Lung (tissue), 12 donors: Measurements from ENCODE around the gene FALEC. TPM values are rescaled to one million over a fixed set of nuclear protein-coding genes. Genes with fewer than 3 reads are reported as not detected.
A peak's percentile ranks its signal among the peaks of the same experiment; 100 is the strongest.

Experiments used
- ATAC-seq: fragments of 200-7000 bp; cut with Tn5 transposase; one replicate; pipeline ENCODE4 v1.9.1; 2020; ENCODE audit warnings: moderate number of reproducible peaks; ENCODE audit not compliant: insufficient read depth, low FRiP score
- DNase-seq, 3 donors: peaks; one replicate each; pipeline ENCODE4 v3.0.0-alpha.2; 2013 to 2017
- H3K27ac ChIP-seq, 2 donors: one replicate each; pipeline ENCODE4 v1.5.1; 2013; ENCODE audit warnings: mild to moderate bottlenecking in 2 of 2, moderate library complexity in 2 of 2, control low read depth in 1 of 2, inconsistent platforms in 1 of 2, low read depth in 1 of 2, low read length in 1 of 2
- H3K27me3 ChIP-seq, 3 donors: one replicate each; pipeline ENCODE4 v1.5.1; 2013; ENCODE audit warnings: low read length in 2 of 3; ENCODE audit not compliant: control insufficient read depth in 3 of 3, insufficient read depth in 3 of 3
- H3K36me3 ChIP-seq, 4 donors: one replicate each; pipeline ENCODE4 v1.5.1; 2013; ENCODE audit warnings: low read length in 4 of 4, mild to moderate bottlenecking in 1 of 4, moderate library complexity in 1 of 4; ENCODE audit not compliant: control insufficient read depth in 4 of 4, insufficient read depth in 4 of 4
- H3K4me1 ChIP-seq, 5 donors: one replicate each; pipeline ENCODE4 v1.5.1; 2013; ENCODE audit warnings: low read length in 5 of 5, mild to moderate bottlenecking in 2 of 5, moderate library complexity in 1 of 5; ENCODE audit not compliant: control insufficient read depth in 5 of 5, insufficient read depth in 5 of 5
- H3K4me3 ChIP-seq: one replicate; pipeline ENCODE4 v1.5.1; 2013; ENCODE audit warnings: mild to moderate bottlenecking, control low read depth, moderate library complexity
- H3K9ac ChIP-seq, 2 donors: one replicate each; pipeline ENCODE4 v1.5.1; 2013; ENCODE audit warnings: low read length in 2 of 2, control low read depth in 1 of 2; ENCODE audit not compliant: insufficient read depth in 1 of 2
- H3K9me3 ChIP-seq, 4 donors: one replicate each; pipeline ENCODE4 v1.5.1; 2013; ENCODE audit warnings: low read length in 3 of 4, mild to moderate bottlenecking in 1 of 4, moderate library complexity in 1 of 4; ENCODE audit not compliant: control insufficient read depth in 4 of 4, insufficient read depth in 3 of 4
- WGBS, 2 donors: extraction: QIAGEN DNeasy Blood & Tissue Kit; methylation state at CpG; one replicate each; pipeline ENCODE4 v1.1.7; 2013; 5-methylcytosine and 5-hydroxymethylcytosine counted together
- polyA plus RNA-seq, 2 donors: library from polyadenylated mRNA; stranded (reverse); fragments of 200-250 nt; gene quantifications; one replicate each; pipeline ENCODE4 v1.2.1, GENCODE V29; 2013
- total RNA-seq, 2 donors: library from RNA; depleted of rRNA in 1 of 2; stranded (reverse); fragments of >200 nt in 1 of 2; gene quantifications; one replicate each; pipeline ENCODE4 v1.2.1, GENCODE V29; 2014 to 2021
- TF ChIP-seq, protein P1 (sequence below): IDR thresholded peaks from 2 replicates; pipeline ENCODE4 v1.5.1; 2012; ENCODE audit warnings: mild to moderate bottlenecking; ENCODE audit errors: control extremely low read depth, extremely low read depth
- donor health status: control.
- donor health status: control.
- donor health status: Bipolar disorder and iron deficiency.
- donor health status: healthy.
- donor health status: DM: yes; HTN: yes; CAD: no.

FALEC gene
- total and polyA plus RNA-seq, 4 donors = 0.09 TPM; not detected in 3

- no peaks in the 10 kb centered on the region for H3K9me3 ChIP-seq
- DNase-seq (no peak), ATAC-seq (no peak)
- H3K27me3 ChIP-seq = no peaks in the 10 kb centered on the region
- H3K27ac ChIP-seq = peak overlapping the region; percentile 53 to 84
- H3K36me3 ChIP-seq = no peaks in the 10 kb centered on the region
- no peak overlapping the region for H3K4me3 ChIP-seq
- H3K4me1 ChIP-seq = peaks cover 0 to 52% (median 13%) of the 10 kb centered on the region in 5 donors
- H3K9ac ChIP-seq = peak overlapping the region in 1 of 2 donors; percentile 63
- TF ChIP-seq, protein P1, sequence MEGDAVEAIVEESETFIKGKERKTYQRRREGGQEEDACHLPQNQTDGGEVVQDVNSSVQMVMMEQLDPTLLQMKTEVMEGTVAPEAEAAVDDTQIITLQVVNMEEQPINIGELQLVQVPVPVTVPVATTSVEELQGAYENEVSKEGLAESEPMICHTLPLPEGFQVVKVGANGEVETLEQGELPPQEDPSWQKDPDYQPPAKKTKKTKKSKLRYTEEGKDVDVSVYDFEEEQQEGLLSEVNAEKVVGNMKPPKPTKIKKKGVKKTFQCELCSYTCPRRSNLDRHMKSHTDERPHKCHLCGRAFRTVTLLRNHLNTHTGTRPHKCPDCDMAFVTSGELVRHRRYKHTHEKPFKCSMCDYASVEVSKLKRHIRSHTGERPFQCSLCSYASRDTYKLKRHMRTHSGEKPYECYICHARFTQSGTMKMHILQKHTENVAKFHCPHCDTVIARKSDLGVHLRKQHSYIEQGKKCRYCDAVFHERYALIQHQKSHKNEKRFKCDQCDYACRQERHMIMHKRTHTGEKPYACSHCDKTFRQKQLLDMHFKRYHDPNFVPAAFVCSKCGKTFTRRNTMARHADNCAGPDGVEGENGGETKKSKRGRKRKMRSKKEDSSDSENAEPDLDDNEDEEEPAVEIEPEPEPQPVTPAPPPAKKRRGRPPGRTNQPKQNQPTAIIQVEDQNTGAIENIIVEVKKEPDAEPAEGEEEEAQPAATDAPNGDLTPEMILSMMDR = no peak
- WGBS, 2 donors = 49 to 52% methylated on average over 4 of the region's 4 CpGs
These were observed 32.7 kb downstream of the FALEC start for GRCh38 chr1:150548324-150548631.

DNA sequence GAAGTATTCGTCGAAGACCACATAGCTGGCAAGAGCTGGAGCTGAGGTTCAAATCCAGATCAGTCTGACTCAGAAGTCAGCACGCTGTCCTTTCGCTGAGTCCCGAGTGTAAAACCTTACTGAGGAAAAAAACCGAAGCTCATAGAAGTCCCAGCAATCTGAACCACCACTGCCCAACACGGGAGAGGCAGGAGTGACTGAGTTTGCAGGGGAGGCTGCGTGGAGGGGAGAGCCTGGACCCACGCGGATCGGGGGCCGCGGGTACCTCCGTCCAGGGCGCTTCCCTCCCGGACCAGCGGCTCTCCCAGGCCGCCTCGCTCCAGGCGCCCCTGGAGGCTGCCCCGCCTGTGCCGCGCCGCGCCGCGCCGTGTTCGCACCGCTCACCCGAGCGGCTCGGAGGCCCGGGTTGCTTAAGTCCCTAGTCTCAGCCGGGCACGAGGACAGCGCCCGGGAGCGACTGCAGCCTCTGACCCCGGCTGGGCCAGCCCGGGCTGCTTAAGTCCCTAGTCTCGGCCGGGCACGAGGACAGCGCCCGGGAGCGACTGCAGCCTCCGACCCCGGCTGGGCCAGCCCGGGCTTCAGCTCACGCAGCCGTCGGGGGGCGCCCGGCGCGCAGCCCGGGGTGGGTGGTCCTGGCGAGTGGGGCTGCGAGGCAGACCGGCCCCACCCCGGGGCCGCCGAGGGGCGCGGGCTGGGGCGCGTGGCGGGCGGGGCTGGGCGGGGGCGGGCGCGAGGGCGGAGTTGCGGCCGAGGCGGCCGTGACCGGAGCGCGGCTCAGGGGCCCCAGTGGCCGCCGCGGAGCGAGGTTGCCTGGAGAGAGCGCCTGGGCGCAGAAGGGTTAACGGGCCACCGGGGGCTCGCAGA, 33.3 kb downstream of the FALEC start, which contains the start of gene ADAMTSL4:
ADAMTSL4 (plus strand) TSS at position 777 of the 864 bp plus-strand sequence. CDS start 2,881 bp downstream, outside the sequence.
- peak; percentile 72 to 85 (median 76) for DNase-seq
- no peaks in the 10 kb centered on the region for H3K36me3 ChIP-seq
- WGBS, 2 donors = 1% methylated on average over 66 to 91 of the region's 91 CpGs
- H3K9me3 ChIP-seq = no peaks in the 10 kb centered on the region
- peak within 1 kb of the TSS; percentile 33 for H3K4me3 ChIP-seq
- TF ChIP-seq, protein P1 = no peak
- peak; percentile 48 for ATAC-seq
- no peaks in the 10 kb centered on the region for H3K27me3 ChIP-seq
- H3K9ac ChIP-seq = peak within 1 kb of the TSS; percentile 11 to 63
- peaks cover 0 to 47% (median 9%) of the 10 kb centered on the region in 5 donors for H3K4me1 ChIP-seq
- peak within 1 kb of the TSS; percentile 80 to 84 for H3K27ac ChIP-seq

- peaks cover 0 to 3% (median 0%) of the 10 kb centered on the region in 4 donors for H3K36me3 ChIP-seq
- H3K9me3 ChIP-seq = no peaks in the 10 kb centered on the region
- DNase-seq = peak in 2 of 3 donors; percentile 27 to 37
- H3K4me1 ChIP-seq = peaks cover 0 to 42% (median 5%) of the 10 kb centered on the region in 5 donors
- H3K4me3 ChIP-seq = peak overlapping the region; percentile 33
- TF ChIP-seq, protein P1 = no peak
- WGBS, 2 donors = 18 to 28% methylated on average over 39 to 43 of the region's 43 CpGs
- no peaks in the 10 kb centered on the region for H3K27me3 ChIP-seq
- H3K9ac ChIP-seq = peak overlapping the region; percentile 11 to 19
- no peak for ATAC-seq
- peak overlapping the region; percentile 72 to 74 for H3K27ac ChIP-seq
These were observed 34.1 kb downstream of the FALEC start for GRCh38 chr1:150549496-150550221.
